Trophoblast cell (in vitro differentiated cells and primary cell): Measurements from ENCODE around the gene HOXC6.

ENCODE experiments used
- DNase-seq, 2 donors: peaks; one replicate each; pipeline ENCODE4 v3.0.0-alpha.2; 2016
- H2AFZ ChIP-seq: 2 replicates; pipeline ENCODE4 v1.6.1; 2013; ENCODE audit warnings: low read length, moderate library complexity, mild to moderate bottlenecking; ENCODE audit not compliant: insufficient read depth, poor library complexity
- H2AK5ac ChIP-seq: 2 replicates; pipeline ENCODE4 v1.6.1; 2013; ENCODE audit warnings: mild to moderate bottlenecking, low read length
- H2BK120ac ChIP-seq: 2 replicates; pipeline ENCODE4 v1.6.1; 2013; ENCODE audit warnings: low read length, mild to moderate bottlenecking, moderate library complexity; ENCODE audit not compliant: insufficient read depth, poor library complexity
- H2BK12ac ChIP-seq: 2 replicates; pipeline ENCODE4 v1.6.1; 2013; ENCODE audit warnings: mild to moderate bottlenecking, low read length, moderate library complexity
- H2BK5ac ChIP-seq: 2 replicates; pipeline ENCODE4 v1.6.1; 2013; ENCODE audit warnings: low read length, low read depth, moderate library complexity, mild to moderate bottlenecking; ENCODE audit not compliant: poor library complexity
- H3K14ac ChIP-seq: 2 replicates; pipeline ENCODE4 v1.6.1; 2013; ENCODE audit warnings: mild to moderate bottlenecking, low read length
- H3K18ac ChIP-seq: 2 replicates; pipeline ENCODE4 v1.6.1; 2013; ENCODE audit warnings: mild to moderate bottlenecking, low read length
- H3K23ac ChIP-seq: 2 replicates; pipeline ENCODE4 v1.6.1; 2013; ENCODE audit warnings: low read length
- H3K27ac ChIP-seq: 2 replicates; pipeline ENCODE4 v1.5.1; 2013; ENCODE audit warnings: low read depth, mild to moderate bottlenecking, inconsistent platforms, low read length, moderate library complexity
- H3K27me3 ChIP-seq: 2 replicates; pipeline ENCODE4 v1.6.1; 2013; ENCODE audit warnings: inconsistent platforms, mild to moderate bottlenecking, low read length, moderate library complexity; ENCODE audit not compliant: insufficient read depth
- H3K36me3 ChIP-seq, 2 experiments: 1 replicate in 1 of 2; 2 replicates in 1 of 2; pipeline ENCODE4 v1.6.1; 2013; ENCODE audit warnings: low read length in 2 of 2, mild to moderate bottlenecking in 2 of 2, moderate library complexity in 1 of 2; ENCODE audit not compliant: insufficient read depth in 2 of 2, control insufficient read depth in 1 of 2
- H3K4ac ChIP-seq: 2 replicates; pipeline ENCODE4 v1.6.1; 2013; ENCODE audit warnings: low read depth, mild to moderate bottlenecking, low read length, moderate library complexity
- H3K4me1 ChIP-seq, 2 experiments: 1 replicate in 1 of 2; 2 replicates in 1 of 2; pipeline ENCODE4 v1.6.1; 2013; ENCODE audit warnings: low read length in 2 of 2, mild to moderate bottlenecking in 2 of 2, moderate library complexity in 1 of 2; ENCODE audit not compliant: insufficient read depth in 2 of 2, control insufficient read depth in 1 of 2
- H3K4me2 ChIP-seq: 2 replicates; pipeline ENCODE4 v1.6.1; 2013; ENCODE audit warnings: inconsistent platforms, mild to moderate bottlenecking, low read length, moderate library complexity
- H3K4me3 ChIP-seq: 2 replicates; pipeline ENCODE4 v1.5.1; 2013; ENCODE audit warnings: mild to moderate bottlenecking, low read depth, low read length, inconsistent platforms
- H3K79me1 ChIP-seq: one replicate; pipeline ENCODE4 v1.6.1; 2013; ENCODE audit warnings: low read length
- H3K79me2 ChIP-seq: 2 replicates; pipeline ENCODE4 v1.6.1; 2013; ENCODE audit warnings: low read length, mild to moderate bottlenecking; ENCODE audit not compliant: control insufficient read depth, insufficient read depth, poor library complexity
- H3K9ac ChIP-seq: 2 replicates; pipeline ENCODE4 v1.6.1; 2013; ENCODE audit warnings: mild to moderate bottlenecking, low read length
- H3K9me3 ChIP-seq: 2 replicates; pipeline ENCODE4 v1.6.1; 2013; ENCODE audit warnings: low read depth, mild to moderate bottlenecking, control low read depth, inconsistent platforms, low read length; ENCODE audit not compliant: insufficient read depth
- H4K12ac ChIP-seq: 2 replicates; pipeline ENCODE4 v1.6.1; 2013; ENCODE audit warnings: low read depth, mild to moderate bottlenecking, low read length, moderate library complexity
- H4K8ac ChIP-seq: 2 replicates; pipeline ENCODE4 v1.6.1; 2013; ENCODE audit warnings: low read depth, mild to moderate bottlenecking, low read length, moderate library complexity
- H4K91ac ChIP-seq: one replicate; pipeline ENCODE4 v1.6.1; 2013; ENCODE audit warnings: low read depth, mild to moderate bottlenecking, low read length, moderate library complexity
- WGBS: extraction: QIAGEN DNeasy Blood & Tissue Kit; methylation state at CpG from one replicate; pipeline ENCODE4 v1.1.7; 2013; ENCODE audit warnings: missing lambda C conversion rate; ENCODE audit not compliant: insufficient read length, insufficient coverage; ENCODE audit errors: extremely low coverage; 5-methylcytosine and 5-hydroxymethylcytosine counted together

HOXC6 gene

GRCh38 chr12:54011665-54012532 is 16.3 kb upstream of the HOXC6 start:
- H4K8ac ChIP-seq = no peak overlapping the region
- no peaks in the 10 kb centered on the region for H3K79me2 ChIP-seq
- no peak overlapping the region for H3K4ac ChIP-seq
- H3K23ac ChIP-seq = no peak overlapping the region
- no peak overlapping the region for H3K14ac ChIP-seq
- no peak overlapping the region for H4K12ac ChIP-seq
- H2AFZ ChIP-seq = no peak overlapping the region
- H2AK5ac ChIP-seq = no peak overlapping the region
- no peak overlapping the region for H4K91ac ChIP-seq
- no peak overlapping the region for H3K4me3 ChIP-seq
- no peak overlapping the region for H3K18ac ChIP-seq
- peaks cover 12% of the 10 kb centered on the region for H3K9me3 ChIP-seq
- no peaks in the 10 kb centered on the region for H3K36me3 ChIP-seq
- no peaks in the 10 kb centered on the region for H3K79me1 ChIP-seq
- no peak overlapping the region for H2BK12ac ChIP-seq
- WGBS = no CpG with 5 or more reads among the region's 14 CpGs
- H2BK5ac ChIP-seq = no peak overlapping the region
- peaks cover 84% of the 10 kb centered on the region for H3K27me3 ChIP-seq
- DNase-seq = no peak
- no peak overlapping the region for H3K27ac ChIP-seq
- H3K4me2 ChIP-seq = no peak overlapping the region
- H3K9ac ChIP-seq = no peak overlapping the region
- no peak overlapping the region for H2BK120ac ChIP-seq
- no peaks in the 10 kb centered on the region for H3K4me1 ChIP-seq

GRCh38 chr12:54012631-54013409 is 15.4 kb upstream of the HOXC6 start:
- Histone ChIP-seq H3K4me3 (no peak overlapping the region), H2BK5ac (no peak overlapping the region), H3K79me2 (no peaks in the 10 kb centered on the region), H3K4me2 (no peak overlapping the region), H4K91ac (no peak overlapping the region), H2AFZ (no peak overlapping the region), H3K4ac (no peak overlapping the region), H3K14ac (no peak overlapping the region), H4K12ac (no peak overlapping the region), H3K23ac (no peak overlapping the region), H3K27ac (no peak overlapping the region), H2BK12ac (no peak overlapping the region), H3K18ac (no peak overlapping the region), H2BK120ac (no peak overlapping the region), H3K4me1 (no peaks in the 10 kb centered on the region), H2AK5ac (no peak overlapping the region), H3K9me3 (peaks cover 13% of the 10 kb centered on the region), H3K36me3 (no peaks in the 10 kb centered on the region), H3K79me1 (no peaks in the 10 kb centered on the region), H4K8ac (no peak overlapping the region), H3K9ac (no peak overlapping the region), H3K27me3 (peaks cover 84% of the 10 kb centered on the region)
- no CpG with 5 or more reads among the region's 6 CpGs for WGBS
- DNase-seq = no peak

- H3K9ac ChIP-seq = no peak overlapping the region
- H2BK12ac ChIP-seq = no peak overlapping the region
- no peaks in the 10 kb centered on the region for H3K36me3 ChIP-seq
- peaks cover 13% of the 10 kb centered on the region for H3K9me3 ChIP-seq
- H4K91ac ChIP-seq = no peak overlapping the region
- no peak overlapping the region for H3K27ac ChIP-seq
- H4K12ac ChIP-seq = no peak overlapping the region
- H2BK120ac ChIP-seq = no peak overlapping the region
- H3K18ac ChIP-seq = no peak overlapping the region
- H2BK5ac ChIP-seq = no peak overlapping the region
- WGBS = no CpG with 5 or more reads among the region's 36 CpGs
- no peak for DNase-seq
- H3K4ac ChIP-seq = no peak overlapping the region
- no peak overlapping the region for H3K4me3 ChIP-seq
- no peak overlapping the region for H4K8ac ChIP-seq
- H3K27me3 ChIP-seq = peaks cover 84% of the 10 kb centered on the region
- no peaks in the 10 kb centered on the region for H3K79me1 ChIP-seq
- H3K14ac ChIP-seq = no peak overlapping the region
- H2AK5ac ChIP-seq = no peak overlapping the region
- no peak overlapping the region for H3K23ac ChIP-seq
- no peak overlapping the region for H2AFZ ChIP-seq
- no peaks in the 10 kb centered on the region for H3K79me2 ChIP-seq
- no peak overlapping the region for H3K4me2 ChIP-seq
- H3K4me1 ChIP-seq = peaks cover 4 to 7% of the 10 kb centered on the region in 2 experiments
Measured at GRCh38 chr12:54014377-54015017, 13.7 kb upstream of the HOXC6 start.

- H3K4ac ChIP-seq = no peak overlapping the region
- no peak overlapping the region for H3K4me3 ChIP-seq
- no peak overlapping the region for H4K91ac ChIP-seq
- H3K79me2 ChIP-seq = no peaks in the 10 kb centered on the region
- no peak overlapping the region for H3K18ac ChIP-seq
- H3K27ac ChIP-seq = no peak overlapping the region
- H3K4me2 ChIP-seq = no peak overlapping the region
- no peak overlapping the region for H3K9ac ChIP-seq
- DNase-seq = no peak
- H4K12ac ChIP-seq = no peak overlapping the region
- H3K79me1 ChIP-seq = no peaks in the 10 kb centered on the region
- H2AFZ ChIP-seq = no peak overlapping the region
- no peak overlapping the region for H3K23ac ChIP-seq
- H4K8ac ChIP-seq = no peak overlapping the region
- peaks cover 11% of the 10 kb centered on the region for H3K9me3 ChIP-seq
- no peak overlapping the region for H3K14ac ChIP-seq
- H2BK120ac ChIP-seq = no peak overlapping the region
- H3K4me1 ChIP-seq = peaks cover 4 to 7% of the 10 kb centered on the region in 2 experiments
- H2AK5ac ChIP-seq = no peak overlapping the region
- peaks cover 84% of the 10 kb centered on the region for H3K27me3 ChIP-seq
- H2BK5ac ChIP-seq = no peak overlapping the region
- H2BK12ac ChIP-seq = no peak overlapping the region
- no peaks in the 10 kb centered on the region for H3K36me3 ChIP-seq
- WGBS = no CpG with 5 or more reads among the region's 23 CpGs
Measured at GRCh38 chr12:54015018-54015931, 13.0 kb upstream of the HOXC6 start.
